T-helper 1 cell treated with Interleukin-12 subunit alpha and Interleukin-12 subunit beta and Interleukin-4 antibody, amounts not matched to agents 30 ng/mL and 1 ng/mL, for 36 hours (primary cell): ENCODE results near the gene TMBIM6. TPM values are rescaled to one million over a fixed set of nuclear protein-coding genes. Genes with fewer than 3 reads are reported as not detected.

ENCODE experiments used
- intact Hi-C: fragments of 100-400 bp; cut with micrococcal nuclease; formaldehyde crosslinking; loops from one replicate; pipeline ENCODE4 v1.15.1; 2024
- total RNA-seq: library from RNA; stranded (reverse); gene quantifications from 2 replicates; pipeline ENCODE4 v1.2.3, GENCODE V29; 2022

TMBIM6 gene
- total RNA-seq, 1 donor from 2014 or later, result 485 TPM

DNA sequence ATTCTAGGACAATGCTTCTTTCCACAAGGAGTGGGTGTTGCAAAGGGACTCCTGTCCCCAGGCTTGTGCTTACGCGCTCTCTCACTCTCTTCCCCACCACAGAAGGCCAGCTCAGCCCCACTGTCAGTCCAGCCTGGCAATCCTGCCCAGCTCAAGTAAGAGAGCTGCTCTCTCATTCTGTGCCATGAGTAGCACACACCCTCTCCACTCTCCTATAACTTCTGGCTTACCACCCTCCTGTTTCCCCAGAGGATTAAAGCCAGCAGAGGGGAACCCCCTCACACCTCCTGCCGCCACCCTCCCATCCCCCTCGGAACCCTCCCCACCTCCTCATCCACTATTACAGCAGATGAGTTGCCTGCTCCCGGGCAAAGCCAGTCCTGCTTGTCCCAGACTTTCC lies 69.8 kb downstream of the TMBIM6 start:
- intact Hi-C loops, result no loop called here

GRCh38 chr12:49811961-49812401 lies 70.6 kb downstream of the TMBIM6 start:
- intact Hi-C loops, result no loop called here

GRCh38 chr12:49813131-49813530 lies 71.8 kb downstream of the TMBIM6 start:
- intact Hi-C loops, result no loop called here

Other genes with a start within 250 kb of the TMBIM6 start
- 0.71 and 0.83 TPM in 2 replicates for gene KCNH3, start 202.5 kb upstream of the TMBIM6 start, total RNA-seq
- 72.2 and 72.4 TPM in 2 replicates for gene MCRS1, start 173.4 kb upstream of the TMBIM6 start, total RNA-seq
- gene FAM186B, start 135.9 kb upstream of the TMBIM6 start, total RNA-seq, result 0.29 and 0.54 TPM in 2 replicates
- 11.2 and 12.2 TPM in 2 replicates for gene PRPF40B, start 118.0 kb upstream of the TMBIM6 start, total RNA-seq
- 49.0 and 50.2 TPM in 2 replicates for gene FMNL3, start 34.2 kb upstream of the TMBIM6 start, total RNA-seq
- 2.8 TPM in 2 replicates for gene NCKAP5L, start 86.9 kb downstream of the TMBIM6 start, total RNA-seq
- 5.8 and 6.0 TPM in 2 replicates for gene BCDIN3D, start 101.5 kb downstream of the TMBIM6 start, total RNA-seq
- 0.83 and 0.88 TPM in 2 replicates for gene FAIM2, start 162.3 kb downstream of the TMBIM6 start, total RNA-seq
- gene AQP2, start 209.2 kb downstream of the TMBIM6 start, total RNA-seq, result not detected in 2 replicates
- gene AQP5, start 220.3 kb downstream of the TMBIM6 start, total RNA-seq, result not detected in 2 replicates
- gene AQP6, start 231.4 kb downstream of the TMBIM6 start, total RNA-seq, result not detected in 2 replicates